Mesendoderm (in vitro differentiated cells): ENCODE results near the gene FAM111B.
A peak's percentile ranks its signal among the peaks of the same experiment; 100 is the strongest.

Experiments
- DNase-seq: peaks from one replicate; pipeline ENCODE4 v3.0.0; 2013
- H2AK5ac ChIP-seq: 2 replicates; pipeline ENCODE4 v1.6.1; 2013; ENCODE audit warnings: low read length, inconsistent platforms
- H2BK120ac ChIP-seq: 2 replicates; pipeline ENCODE4 v1.6.1; 2013; ENCODE audit warnings: low read depth, mild to moderate bottlenecking, low read length, moderate library complexity, mixed read lengths
- H2BK15ac ChIP-seq: replicated peaks from 2 replicates; pipeline ENCODE4 v1.6.1; 2013; ENCODE audit warnings: low read depth, mild to moderate bottlenecking, moderate library complexity
- H2BK5ac ChIP-seq: 2 replicates; pipeline ENCODE4 v1.6.1; 2013; ENCODE audit warnings: low read length, inconsistent platforms
- H3K18ac ChIP-seq: 2 replicates; pipeline ENCODE4 v1.6.1; 2013; ENCODE audit warnings: mild to moderate bottlenecking, low read length, mixed read lengths
- H3K23ac ChIP-seq: one replicate; pipeline ENCODE4 v1.6.1; 2013; ENCODE audit warnings: low read length
- H3K27ac ChIP-seq: 2 replicates; pipeline ENCODE4 v1.5.1; 2013; ENCODE audit warnings: low read depth, mild to moderate bottlenecking, inconsistent platforms, low read length, moderate library complexity
- H3K27me3 ChIP-seq: 2 replicates; pipeline ENCODE4 v1.6.1; 2013; ENCODE audit warnings: low read length, control low read depth, mild to moderate bottlenecking, inconsistent platforms; ENCODE audit not compliant: insufficient read depth, poor library complexity
- H3K36me3 ChIP-seq: 2 replicates; pipeline ENCODE4 v1.6.1; 2013; ENCODE audit warnings: low read length, inconsistent platforms; ENCODE audit not compliant: control insufficient read depth, insufficient read depth
- H3K4ac ChIP-seq: one replicate; pipeline ENCODE4 v1.6.1; 2013; ENCODE audit warnings: low read depth, mild to moderate bottlenecking, low read length, moderate library complexity
- H3K4me1 ChIP-seq: 2 replicates; pipeline ENCODE4 v1.6.1; 2013; ENCODE audit warnings: low read depth, low read length, inconsistent platforms; ENCODE audit not compliant: control insufficient read depth
- H3K4me2 ChIP-seq: 2 replicates; pipeline ENCODE4 v1.6.1; 2013; ENCODE audit warnings: low read length
- H3K4me3 ChIP-seq: 2 replicates; pipeline ENCODE4 v1.5.1; 2013; ENCODE audit warnings: mild to moderate bottlenecking, low read length
- H3K56ac ChIP-seq: one replicate; pipeline ENCODE4 v1.6.1; 2013; ENCODE audit warnings: low read length
- H3K79me1 ChIP-seq: 2 replicates; pipeline ENCODE4 v1.6.1; 2013; ENCODE audit warnings: low read length, inconsistent platforms
- H3K79me2 ChIP-seq: 2 replicates; pipeline ENCODE4 v1.6.1; 2013; ENCODE audit warnings: mild to moderate bottlenecking, low read length; ENCODE audit not compliant: control insufficient read depth, insufficient read depth
- H3K9ac ChIP-seq: 2 replicates; pipeline ENCODE4 v1.6.1; 2013; ENCODE audit warnings: low read length, inconsistent platforms
- H4K5ac ChIP-seq: one replicate; pipeline ENCODE4 v1.6.1; 2013; ENCODE audit warnings: low read length
- H4K8ac ChIP-seq: one replicate; pipeline ENCODE4 v1.6.1; 2013; ENCODE audit warnings: low read depth, mild to moderate bottlenecking, control low read depth, low read length, moderate library complexity
- WGBS: extraction: QIAGEN DNeasy Blood & Tissue Kit; methylation state at CpG from one replicate; pipeline ENCODE4 v1.1.7; 2013; ENCODE audit warnings: low lambda C conversion rate, missing lambda C conversion rate; ENCODE audit not compliant: insufficient coverage; ENCODE audit errors: extremely low coverage; 5-methylcytosine and 5-hydroxymethylcytosine counted together

FAM111B gene

DNA sequence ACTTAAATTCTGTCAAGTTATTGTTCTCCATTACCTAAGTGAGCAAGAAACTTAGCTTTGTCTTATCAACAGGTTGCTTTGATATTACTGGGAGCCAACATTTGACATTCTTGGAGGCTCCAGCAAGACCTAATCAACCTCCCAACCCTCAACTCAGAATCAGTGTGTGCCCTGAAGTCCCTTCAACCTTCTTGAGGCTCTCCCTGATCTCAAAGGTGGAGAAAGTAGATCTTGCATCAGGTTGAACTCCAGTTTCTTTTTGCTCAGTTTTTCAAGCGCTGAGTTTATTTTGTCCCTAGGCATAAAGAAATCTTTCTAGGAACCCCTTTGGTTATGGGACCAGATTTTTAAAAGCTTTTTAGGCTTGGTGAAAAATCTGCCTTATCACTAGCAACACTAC lies 37.1 kb downstream of the FAM111B start:
- Histone ChIP-seq H3K4me3 (no peak overlapping the region), H3K4me1 (peaks cover 3% of the 10 kb centered on the region), H3K9ac (no peak overlapping the region), H3K23ac (no peak overlapping the region), H2AK5ac (no peak overlapping the region), H2BK15ac (peak overlapping the region; percentile 36), H2BK5ac (no peak overlapping the region), H2BK120ac (no peak overlapping the region), H4K5ac (peak overlapping the region; percentile 95), H3K79me1 (no peaks in the 10 kb centered on the region), H3K18ac (no peak overlapping the region), H3K56ac (peak overlapping the region; percentile 75), H3K27me3 (peaks cover 2% of the 10 kb centered on the region), H3K27ac (no peak overlapping the region), H3K4ac (peak overlapping the region; percentile 55), H3K36me3 (no peaks in the 10 kb centered on the region), H3K4me2 (no peak overlapping the region), H4K8ac (no peak overlapping the region), H3K79me2 (no peaks in the 10 kb centered on the region)
- WGBS: no CpG with 5 or more reads among the region's 1 CpG
- DNase-seq: peak; percentile 2

DNA sequence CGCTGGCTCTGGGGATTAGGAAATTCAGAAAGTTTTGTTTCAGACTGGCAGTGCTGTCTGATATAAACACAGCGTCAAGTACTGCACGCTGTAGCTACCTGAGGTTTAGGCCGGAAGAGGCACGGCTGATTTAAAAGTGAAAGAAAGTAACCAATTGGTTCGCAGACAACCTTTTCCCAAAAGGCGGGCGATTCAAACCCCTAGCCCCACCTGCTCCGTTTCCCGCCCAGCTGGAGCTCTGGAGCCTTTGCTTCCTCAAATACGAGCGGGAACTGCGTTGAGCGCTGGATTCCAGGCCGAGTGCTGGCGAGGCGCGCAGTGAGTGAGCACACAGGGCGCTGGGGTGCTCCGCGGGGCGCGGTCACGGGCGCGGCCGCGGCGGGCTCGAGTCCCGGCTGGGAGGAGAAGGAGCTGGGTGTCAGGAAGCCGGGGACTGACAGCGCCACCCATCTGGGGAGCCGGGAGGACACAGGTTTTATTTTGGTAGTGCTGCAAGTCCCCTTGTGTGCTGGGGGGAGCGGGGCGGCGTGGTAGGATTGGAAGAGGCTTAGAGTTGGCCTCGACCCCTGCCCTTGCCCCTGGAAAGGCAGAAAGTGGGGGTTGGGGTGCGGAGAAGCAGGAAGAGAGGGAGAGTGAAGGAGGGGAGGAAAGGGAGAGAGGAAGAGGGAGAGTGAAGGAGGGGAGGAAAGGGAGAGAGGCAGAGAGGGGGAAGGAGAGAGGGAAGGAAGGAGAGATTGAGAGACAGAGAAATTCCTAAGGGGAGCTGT lies 37.7 kb downstream of the FAM111B start:
- no peak overlapping the region for H2BK5ac ChIP-seq
- H3K79me2 ChIP-seq: no peaks in the 10 kb centered on the region
- H3K4me2 ChIP-seq: peak overlapping the region; percentile 61
- no peak overlapping the region for H3K27ac ChIP-seq
- H2BK15ac ChIP-seq: no peak overlapping the region
- H4K8ac ChIP-seq: no peak overlapping the region
- H3K79me1 ChIP-seq: no peaks in the 10 kb centered on the region
- H4K5ac ChIP-seq: peak overlapping the region; percentile 81
- peak overlapping the region; percentile 54 for H3K4me3 ChIP-seq
- WGBS: no CpG with 5 or more reads among the region's 39 CpGs
- peak overlapping the region; percentile 92 for H3K56ac ChIP-seq
- H3K18ac ChIP-seq: peak overlapping the region; percentile 72
- DNase-seq: peak; percentile 96
- peaks cover 2% of the 10 kb centered on the region for H3K27me3 ChIP-seq
- H2BK120ac ChIP-seq: no peak overlapping the region
- H3K23ac ChIP-seq: no peak overlapping the region
- no peak overlapping the region for H2AK5ac ChIP-seq
- H3K4me1 ChIP-seq: peaks cover 3% of the 10 kb centered on the region
- no peak overlapping the region for H3K4ac ChIP-seq
- peak overlapping the region; percentile 77 for H3K9ac ChIP-seq
- H3K36me3 ChIP-seq: no peaks in the 10 kb centered on the region

DNA sequence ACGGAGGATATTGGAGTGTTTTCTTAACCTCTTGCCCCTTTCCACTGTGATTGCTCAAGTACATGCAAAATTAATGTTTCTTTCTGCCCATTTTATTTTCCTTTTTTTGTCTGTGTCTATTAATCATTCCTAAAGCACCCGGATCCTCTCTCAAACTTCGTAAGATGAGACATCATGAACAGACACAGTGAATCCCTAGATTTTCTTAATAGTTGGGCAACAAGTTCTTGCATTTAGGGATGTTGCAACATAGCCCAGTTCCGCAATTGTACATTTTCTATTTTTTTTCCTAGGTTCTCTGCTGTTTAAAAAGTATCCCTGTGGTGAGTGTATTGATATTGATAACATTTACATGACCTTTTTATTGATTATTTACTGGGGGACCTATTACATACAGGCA lies 38.5 kb downstream of the FAM111B start:
- peaks cover 3% of the 10 kb centered on the region for H3K4me1 ChIP-seq
- no peak overlapping the region for H2BK15ac ChIP-seq
- H3K4ac ChIP-seq: no peak overlapping the region
- peaks cover 2% of the 10 kb centered on the region for H3K27me3 ChIP-seq
- H3K9ac ChIP-seq: peak overlapping the region; percentile 77
- H3K36me3 ChIP-seq: no peaks in the 10 kb centered on the region
- H4K5ac ChIP-seq: no peak overlapping the region
- H2BK120ac ChIP-seq: no peak overlapping the region
- no peak overlapping the region for H2BK5ac ChIP-seq
- no peak overlapping the region for H3K4me3 ChIP-seq
- no peak overlapping the region for H3K23ac ChIP-seq
- no peak overlapping the region for H3K27ac ChIP-seq
- no peak overlapping the region for H2AK5ac ChIP-seq
- DNase-seq: no peak
- peak overlapping the region; percentile 92 for H3K56ac ChIP-seq
- H3K4me2 ChIP-seq: peak overlapping the region; percentile 61
- H3K18ac ChIP-seq: no peak overlapping the region
- WGBS: no CpG with 5 or more reads among the region's 4 CpGs
- no peaks in the 10 kb centered on the region for H3K79me2 ChIP-seq
- no peak overlapping the region for H4K8ac ChIP-seq
- H3K79me1 ChIP-seq: no peaks in the 10 kb centered on the region

DNA sequence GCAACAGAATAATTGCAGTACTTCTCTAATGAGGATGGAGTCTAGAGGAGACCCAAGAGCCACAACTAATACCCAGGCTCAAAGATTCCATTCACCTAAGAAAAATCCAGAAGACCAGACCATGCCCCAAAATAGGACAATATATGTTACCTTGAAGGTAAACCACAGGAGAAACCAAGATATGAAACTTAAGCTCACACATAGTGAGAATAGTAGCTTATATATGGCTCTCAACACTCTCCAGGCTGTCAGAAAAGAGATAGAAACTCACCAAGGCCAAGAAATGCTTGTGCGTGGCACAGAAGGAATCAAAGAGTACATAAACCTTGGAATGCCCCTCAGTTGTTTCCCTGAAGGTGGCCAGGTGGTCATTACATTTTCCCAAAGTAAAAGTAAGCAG lies 44.7 kb downstream of the FAM111B start:
- H2BK15ac ChIP-seq: no peak overlapping the region
- H3K79me2 ChIP-seq: no peaks in the 10 kb centered on the region
- no peak overlapping the region for H3K56ac ChIP-seq
- no peak overlapping the region for H3K18ac ChIP-seq
- no peaks in the 10 kb centered on the region for H3K4me1 ChIP-seq
- H3K36me3 ChIP-seq: no peaks in the 10 kb centered on the region
- H3K23ac ChIP-seq: no peak overlapping the region
- H3K4ac ChIP-seq: no peak overlapping the region
- WGBS: no CpG with 5 or more reads among the region's 1 CpG
- no peak overlapping the region for H4K5ac ChIP-seq
- H3K79me1 ChIP-seq: no peaks in the 10 kb centered on the region
- H3K4me2 ChIP-seq: no peak overlapping the region
- H2BK5ac ChIP-seq: no peak overlapping the region
- H3K9ac ChIP-seq: no peak overlapping the region
- H3K4me3 ChIP-seq: no peak overlapping the region
- no peak overlapping the region for H2AK5ac ChIP-seq
- DNase-seq: no peak
- H4K8ac ChIP-seq: no peak overlapping the region
- no peak overlapping the region for H2BK120ac ChIP-seq
- H3K27me3 ChIP-seq: no peaks in the 10 kb centered on the region
- no peak overlapping the region for H3K27ac ChIP-seq

DNA sequence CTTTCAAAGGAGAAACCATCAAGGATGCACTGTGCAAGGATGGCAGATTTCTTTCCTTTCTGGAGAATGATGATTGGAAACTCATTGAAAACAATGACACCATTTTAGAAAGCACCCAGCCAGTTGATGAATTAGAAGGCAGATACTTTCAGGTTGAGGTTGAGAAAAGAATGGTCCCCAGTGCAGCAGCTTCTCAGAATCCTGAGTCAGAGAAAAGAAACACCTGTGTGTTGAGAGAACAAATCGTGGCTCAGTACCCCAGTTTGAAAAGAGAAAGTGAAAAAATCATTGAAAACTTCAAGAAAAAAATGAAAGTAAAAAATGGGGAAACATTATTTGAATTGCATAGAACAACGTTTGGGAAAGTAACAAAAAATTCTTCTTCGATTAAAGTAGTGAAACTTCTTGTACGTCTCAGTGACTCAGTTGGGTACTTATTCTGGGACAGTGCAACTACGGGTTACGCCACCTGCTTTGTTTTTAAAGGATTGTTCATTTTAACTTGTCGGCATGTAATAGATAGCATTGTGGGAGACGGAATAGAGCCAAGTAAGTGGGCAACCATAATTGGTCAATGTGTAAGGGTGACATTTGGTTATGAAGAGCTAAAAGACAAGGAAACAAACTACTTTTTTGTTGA lies 45.4 kb downstream of the FAM111B start:
- Histone ChIP-seq H3K27me3 (no peaks in the 10 kb centered on the region), H3K27ac (no peak overlapping the region), H2BK5ac (no peak overlapping the region), H3K4me2 (no peak overlapping the region), H3K4ac (no peak overlapping the region), H4K5ac (no peak overlapping the region), H3K56ac (no peak overlapping the region), H3K4me3 (no peak overlapping the region), H2BK15ac (no peak overlapping the region), H4K8ac (no peak overlapping the region), H3K4me1 (no peaks in the 10 kb centered on the region), H3K9ac (no peak overlapping the region), H3K79me2 (no peaks in the 10 kb centered on the region), H3K79me1 (no peaks in the 10 kb centered on the region), H2AK5ac (no peak overlapping the region), H2BK120ac (no peak overlapping the region), H3K36me3 (no peaks in the 10 kb centered on the region), H3K18ac (no peak overlapping the region), H3K23ac (no peak overlapping the region)
- WGBS: no CpG with 5 or more reads among the region's 8 CpGs
- no peak for DNase-seq
